Mesenteric fat pad (tissue), 1 donor: Measurements from ENCODE around the gene MRAP2. TPM values are rescaled to one million over a fixed set of nuclear protein-coding genes. Genes with fewer than 3 reads are reported as not detected.
"Not testable (repeated sequence)": the region's sequence is repeated elsewhere in the genome, so short reads cannot be mapped to it uniquely, and the experiment has no call there.

Source experiments
- DNase-seq: peaks from one replicate; pipeline ENCODE4 v3.0.0-alpha.2; 2020; ENCODE audit warnings: low spot score
- total RNA-seq: library from RNA; stranded (reverse); fragmentation: NEBNext Ultra II Directional; extraction: Animal tissue kit (Norgen Biotek cat#: 25700); gene quantifications from one replicate; pipeline ENCODE4 v1.2.1, GENCODE V29; 2021
- donor health status: DM: yes; HTN: yes; CAD: no.

The MRAP2 gene
- total RNA-seq, 1 donor from 2014 or later: 0.16 TPM

DNA sequence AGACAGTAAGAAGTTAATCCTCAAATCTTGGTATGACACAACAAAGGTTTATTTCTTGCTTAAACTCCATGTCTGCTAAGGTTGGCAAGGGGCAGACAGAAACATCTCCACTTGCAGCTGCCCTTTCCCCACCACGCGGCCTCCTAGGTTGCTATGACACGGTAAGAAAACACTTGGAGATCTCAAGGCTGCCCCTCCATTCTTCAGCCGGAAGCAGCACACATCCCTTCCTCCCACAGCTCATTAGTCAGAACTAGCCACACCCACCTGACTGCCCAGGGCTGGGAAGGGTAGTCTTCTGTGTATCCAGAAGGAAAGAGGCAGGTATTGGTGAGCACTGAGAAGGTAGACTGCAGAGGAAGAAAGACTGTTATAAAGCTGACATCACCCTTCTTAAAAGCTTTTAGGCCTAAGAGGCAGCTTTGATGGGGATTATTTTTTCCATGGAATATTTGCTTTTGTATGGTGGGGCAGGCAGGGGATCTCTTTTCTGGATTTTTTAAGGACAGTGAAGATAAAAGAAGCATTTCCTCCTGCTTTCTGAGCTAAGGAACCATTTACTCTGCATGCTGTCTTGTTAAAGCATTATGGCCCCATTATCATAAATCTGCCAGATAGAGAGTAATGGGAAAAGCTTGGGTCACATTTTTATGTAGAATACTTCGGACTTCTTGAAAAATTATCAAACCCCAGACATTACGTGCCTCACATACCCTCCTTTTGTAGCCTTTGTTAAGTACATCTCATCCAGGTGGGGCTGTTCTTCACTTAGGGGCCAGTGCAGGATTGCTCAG lies 41.6 kb downstream of the MRAP2 start:
- no peak for DNase-seq

DNA sequence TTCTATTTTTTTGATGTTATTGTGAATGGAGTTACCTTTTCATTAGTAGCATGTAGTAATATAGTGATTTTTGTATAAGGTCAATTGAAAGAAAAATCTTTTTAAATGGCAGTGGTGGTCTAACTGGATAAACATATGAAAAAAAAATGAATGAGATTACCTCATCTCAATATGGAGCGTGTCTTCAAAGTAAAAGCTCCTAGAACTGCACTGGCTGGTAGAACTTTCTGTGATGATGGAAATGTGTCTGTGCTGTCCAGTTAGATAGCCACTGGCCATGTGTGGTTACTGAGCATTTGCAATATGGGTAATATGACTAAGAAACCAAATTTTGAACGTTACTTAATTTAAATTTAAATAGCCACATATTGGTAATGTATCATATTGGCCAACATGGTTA lies 44.1 kb downstream of the MRAP2 start:
- no peak for DNase-seq

DNA sequence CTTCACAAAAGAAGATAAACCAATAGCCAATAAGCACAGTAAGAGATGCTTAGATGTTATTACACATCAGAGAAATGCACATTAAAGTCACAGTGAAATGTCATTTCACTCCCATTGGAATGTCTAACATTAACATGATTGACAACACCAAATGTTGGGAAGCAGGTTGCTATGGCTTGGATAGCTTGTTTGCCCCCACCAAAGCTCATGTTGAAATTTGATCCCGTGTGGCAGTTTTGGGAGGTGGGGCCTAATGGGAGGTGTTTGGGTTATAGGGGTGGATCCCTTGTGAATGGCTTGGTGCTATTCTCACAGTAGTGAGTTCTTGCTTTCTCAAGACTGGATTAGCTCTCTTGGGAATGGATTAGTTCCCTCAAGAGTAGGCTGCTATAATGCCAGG lies 44.8 kb downstream of the MRAP2 start:
- no peak for DNase-seq

DNA sequence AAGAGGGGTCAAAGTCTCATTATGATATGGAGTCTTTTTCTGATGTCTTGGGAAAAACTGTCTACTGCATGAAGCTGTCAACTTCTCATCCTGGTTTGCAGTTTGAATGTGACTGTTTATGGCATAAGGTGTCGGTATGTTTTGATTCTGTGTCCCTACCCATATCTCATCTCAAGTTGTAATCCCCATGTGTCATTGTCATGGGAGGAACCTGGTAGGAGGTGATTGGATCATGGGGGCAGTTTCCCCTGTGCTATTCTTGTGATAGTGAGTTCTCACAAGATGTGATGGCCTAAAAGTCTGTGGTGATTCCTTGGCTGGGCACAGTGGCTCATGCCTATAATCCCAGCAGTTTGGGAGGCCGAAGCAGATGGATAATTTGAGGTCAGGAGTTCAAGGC lies 47.6 kb downstream of the MRAP2 start:
- no peak for DNase-seq

DNA sequence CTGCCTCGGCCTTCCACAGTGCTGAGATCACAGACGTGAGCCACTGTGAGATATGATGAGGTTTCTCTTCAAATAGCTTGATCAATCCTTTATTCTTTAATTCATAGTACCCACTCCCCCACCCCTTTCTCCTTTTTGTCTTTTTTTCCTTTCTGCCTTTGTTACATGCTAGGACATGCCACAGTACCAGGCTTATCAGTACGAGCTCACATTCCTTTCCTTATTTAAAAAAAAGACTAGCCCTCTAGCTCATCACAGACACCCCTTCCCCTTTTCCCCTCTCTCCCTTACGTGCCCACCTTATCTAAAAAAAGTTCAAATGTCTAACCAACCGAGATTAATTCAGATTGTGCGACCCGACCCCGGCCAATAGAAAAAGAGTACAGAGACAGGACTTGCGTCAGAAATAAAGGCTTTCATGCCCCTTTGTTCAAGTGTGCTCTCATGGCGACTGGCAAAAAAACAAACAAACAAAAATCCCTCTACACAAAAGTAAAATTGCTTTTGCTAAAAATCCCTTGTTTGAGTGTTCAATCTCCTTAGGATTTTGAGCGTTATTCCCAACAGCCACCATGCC lies 49.2 kb downstream of the MRAP2 start:
- no peak for DNase-seq

DNA sequence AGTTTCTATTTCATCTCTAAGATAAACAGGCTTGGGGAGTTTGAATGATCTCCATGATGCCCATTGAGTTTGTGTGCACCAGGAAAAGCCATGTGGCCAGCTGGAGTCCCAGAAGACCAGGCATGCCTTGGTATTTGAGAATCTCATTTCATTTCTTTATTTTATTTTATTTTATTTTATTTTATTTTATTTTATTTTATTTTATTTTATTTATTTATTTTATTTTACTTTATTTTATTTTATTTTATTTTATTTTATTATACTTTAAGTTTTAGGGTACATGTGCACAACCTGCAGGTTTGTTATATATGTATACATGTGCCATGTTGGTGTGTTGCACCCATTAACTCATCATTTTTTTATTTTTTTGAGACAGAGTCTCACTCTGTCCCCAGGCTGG lies 51.1 kb downstream of the MRAP2 start:
- not testable (repeated sequence) for DNase-seq

DNA sequence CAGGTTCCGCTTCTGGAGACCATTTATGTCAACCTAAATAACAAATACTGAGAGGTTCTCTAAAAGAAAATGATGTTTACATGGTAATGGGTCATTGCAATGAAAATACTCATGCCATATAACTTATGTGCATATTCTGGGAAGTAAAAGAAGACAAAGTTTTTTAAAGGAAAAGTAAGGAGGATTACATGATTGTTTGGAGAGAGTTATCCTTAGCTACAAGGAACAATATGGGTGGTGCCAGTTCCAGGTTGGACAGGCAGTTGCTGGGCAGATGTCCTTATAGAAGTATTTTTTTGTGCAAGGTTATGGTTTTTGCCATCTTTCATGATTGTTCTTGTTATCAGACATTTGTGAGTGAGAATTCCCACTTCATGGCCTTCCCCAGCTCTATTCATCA lies 52.5 kb downstream of the MRAP2 start:
- DNase-seq: no peak

DNA sequence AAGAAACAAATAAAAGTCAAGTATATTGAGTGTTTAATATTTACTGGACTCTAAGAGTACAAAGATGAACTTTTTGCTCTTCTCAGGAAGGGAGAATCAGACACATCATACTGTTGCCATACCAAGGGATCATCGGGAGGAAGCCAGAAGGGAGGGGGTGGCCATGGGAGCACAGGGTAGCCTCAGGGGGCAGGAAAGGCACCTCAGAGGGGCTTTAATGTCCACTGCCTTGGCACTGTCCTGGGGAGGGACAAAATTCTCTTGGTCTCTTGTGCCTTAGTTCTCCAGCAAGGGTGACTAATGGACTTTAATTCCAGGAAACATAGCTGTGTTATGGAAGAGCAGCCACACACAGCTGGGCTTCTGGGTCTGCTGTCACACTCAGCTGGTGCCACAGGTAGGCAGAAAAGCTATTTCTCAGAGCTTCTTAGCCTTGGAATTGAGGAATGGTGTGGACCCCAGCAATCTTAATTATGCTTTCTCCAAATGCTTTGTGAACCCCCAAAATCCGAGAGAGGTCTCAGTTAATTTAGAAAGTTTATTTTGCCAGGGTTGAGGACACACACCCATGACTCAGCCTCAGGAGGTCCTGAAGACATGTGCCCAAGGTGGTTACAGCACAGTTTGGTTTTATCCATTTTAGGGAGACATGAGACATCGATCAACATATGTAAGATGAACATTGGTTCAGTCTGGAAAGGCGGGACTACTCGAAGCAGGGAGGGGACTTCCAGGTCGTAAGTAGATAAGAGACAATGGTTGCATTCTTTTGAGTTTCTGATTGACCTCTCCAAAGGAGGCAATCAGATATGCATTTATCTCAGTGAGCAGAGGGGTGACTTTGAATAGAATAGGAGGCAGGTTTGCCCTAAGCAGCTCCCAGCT lies 53.2 kb downstream of the MRAP2 start:
- DNase-seq: no peak

DNA sequence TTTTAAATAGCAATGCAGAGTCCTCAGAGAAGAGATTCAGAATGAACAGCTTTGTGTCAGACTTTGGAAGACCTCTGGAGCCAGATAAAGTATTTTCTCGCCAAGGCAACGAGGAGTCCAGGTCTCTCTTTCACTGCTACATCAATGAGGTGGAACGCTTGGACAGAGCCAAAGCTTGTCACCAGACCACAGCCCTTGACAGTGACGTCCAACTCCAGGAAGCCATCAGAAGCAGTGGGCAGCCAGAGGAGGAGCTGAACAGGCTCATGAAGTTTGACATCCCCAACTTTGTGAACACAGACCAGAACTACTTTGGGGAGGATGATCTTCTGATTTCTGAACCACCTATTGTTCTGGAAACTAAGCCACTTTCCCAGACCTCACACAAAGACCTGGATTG lies 55.5 kb downstream of the MRAP2 start:
- DNase-seq: no peak

DNA sequence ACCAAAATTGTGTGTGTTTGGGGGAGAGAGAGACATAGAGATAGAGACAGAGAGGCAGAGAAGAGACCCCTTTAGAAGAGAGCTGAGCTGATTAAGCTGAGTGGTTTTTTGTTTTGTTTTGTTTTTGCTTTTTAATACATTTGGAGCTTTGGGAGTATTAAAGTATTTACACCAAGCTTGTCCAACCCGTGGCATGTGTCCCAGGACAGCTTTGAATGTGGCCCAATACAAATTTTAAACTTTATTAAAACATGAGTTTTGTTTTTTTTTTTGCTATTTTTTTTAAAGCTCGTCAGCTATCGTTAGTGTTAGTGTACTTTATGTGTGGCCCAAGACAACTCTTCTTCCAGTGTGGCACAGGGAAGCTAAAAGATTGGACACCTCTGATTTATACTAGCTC lies 56.0 kb downstream of the MRAP2 start:
- DNase-seq: no peak

DNA sequence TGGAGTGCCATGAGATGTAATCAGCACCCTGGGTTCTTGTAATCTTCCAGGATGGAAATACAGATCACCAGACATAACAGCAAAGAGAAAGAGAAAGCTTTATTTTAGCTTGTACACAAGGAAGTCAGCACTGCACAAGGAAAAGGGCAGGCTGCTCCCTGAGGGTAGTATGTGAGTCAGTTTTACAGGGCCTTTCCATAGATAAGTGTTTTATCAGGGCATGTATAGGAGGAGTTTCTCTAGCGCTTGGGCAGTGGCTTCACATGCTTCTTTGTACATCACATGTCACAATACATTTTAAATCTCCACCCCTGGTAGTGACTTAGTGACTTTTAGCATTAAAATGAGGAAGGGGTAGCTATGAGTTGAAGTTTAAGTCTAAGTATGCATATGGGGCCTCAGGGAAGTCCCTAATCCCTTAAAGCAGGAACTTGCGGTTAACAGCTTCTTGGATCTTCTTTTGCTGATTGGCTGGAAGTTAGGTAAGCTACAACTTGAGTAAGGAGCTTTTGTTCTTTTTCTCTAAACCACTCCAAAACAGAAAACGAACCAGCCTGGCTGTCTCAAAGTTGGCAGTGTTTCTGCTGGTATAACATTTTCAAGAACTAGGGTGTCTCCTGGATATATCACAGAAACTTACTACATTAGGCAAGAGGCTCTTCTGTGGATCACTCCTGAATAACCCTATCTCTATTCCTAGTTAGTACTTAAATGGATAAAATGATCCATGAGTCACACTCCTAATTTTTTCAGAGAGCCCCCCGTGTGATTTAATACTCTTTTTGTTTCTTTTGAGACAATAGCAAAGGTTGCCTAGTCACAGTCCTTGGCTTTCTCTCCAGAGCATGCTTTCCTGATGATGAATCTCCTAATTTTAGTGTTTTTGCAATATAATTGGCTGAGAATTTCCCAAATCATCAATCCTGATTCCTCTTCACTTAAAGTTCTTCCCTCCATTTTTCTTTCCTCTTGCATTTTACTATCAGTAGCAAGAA lies 60.2 kb downstream of the MRAP2 start:
- DNase-seq: no peak

DNA sequence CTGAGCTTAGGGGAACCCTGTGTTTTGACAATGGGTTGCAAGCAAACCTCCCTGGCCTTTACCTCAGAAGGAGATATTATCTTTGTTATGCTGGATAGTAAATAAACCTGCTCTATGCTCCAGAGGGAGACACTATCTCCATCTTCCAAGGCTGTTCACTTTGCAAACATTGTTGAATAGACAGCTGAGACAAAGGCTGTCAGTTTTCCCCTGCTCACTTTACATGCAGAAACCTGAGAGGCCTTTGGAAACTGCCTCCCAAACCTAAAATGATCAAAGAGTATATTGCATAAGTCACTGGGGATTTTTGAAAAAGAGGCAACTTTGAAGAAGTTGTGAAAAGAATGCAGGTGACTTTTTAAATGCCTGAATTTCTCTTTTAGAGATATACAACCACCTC lies 61.6 kb downstream of the MRAP2 start:
- DNase-seq: no peak

DNA sequence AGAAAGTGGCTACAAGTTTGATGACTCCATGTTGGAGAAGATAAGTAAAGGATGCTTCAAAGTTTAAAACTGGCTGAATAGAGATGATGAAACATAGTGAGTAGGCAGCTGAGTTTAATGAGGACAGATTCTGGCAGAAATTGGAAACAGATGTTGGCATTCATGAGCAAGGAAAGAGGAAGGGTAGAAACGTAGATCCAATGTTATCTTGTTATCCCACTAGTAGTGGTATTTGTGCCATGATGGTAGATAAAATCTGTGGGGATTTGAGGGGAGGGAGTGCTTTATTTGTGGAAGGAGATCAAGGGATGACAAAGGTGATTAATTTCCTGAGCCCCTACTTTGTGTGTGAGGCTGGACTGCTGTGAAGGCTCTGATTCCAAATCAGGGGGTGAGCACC lies 69.5 kb downstream of the MRAP2 start:
- DNase-seq: no peak

DNA sequence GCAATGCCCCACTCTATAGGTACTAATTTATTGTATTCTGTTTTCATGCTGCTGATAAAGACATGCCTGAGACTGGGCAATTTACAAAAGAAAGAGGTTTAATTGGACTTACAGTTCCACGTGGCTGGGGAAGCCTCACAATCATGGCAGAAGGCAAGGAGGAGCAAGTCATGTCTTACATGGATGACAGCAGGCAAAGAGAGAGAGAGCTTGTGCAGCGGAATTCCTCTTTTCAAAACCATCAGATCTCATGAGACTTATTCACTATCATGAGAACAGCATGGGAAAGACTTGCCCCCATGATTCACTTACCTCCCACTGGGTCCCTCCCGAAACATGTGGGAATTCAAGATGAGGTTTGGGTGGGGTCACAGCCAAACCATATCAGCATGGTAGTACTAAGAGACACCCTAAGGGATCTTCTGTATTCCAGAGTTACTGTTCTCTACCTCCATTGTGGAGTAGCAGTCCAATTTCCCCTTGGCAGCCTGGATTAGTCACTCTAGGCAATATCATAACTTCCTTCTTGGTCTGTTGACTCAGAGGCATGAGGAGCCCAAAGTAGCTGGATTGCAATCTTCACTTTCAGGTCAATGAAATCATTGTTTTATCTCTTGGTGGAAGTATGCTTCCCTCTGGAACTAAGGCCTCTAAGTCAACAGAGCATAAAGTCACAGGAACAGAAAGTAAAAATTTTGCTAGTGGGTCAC lies 71.8 kb downstream of the MRAP2 start:
- DNase-seq: not testable (repeated sequence)

DNA sequence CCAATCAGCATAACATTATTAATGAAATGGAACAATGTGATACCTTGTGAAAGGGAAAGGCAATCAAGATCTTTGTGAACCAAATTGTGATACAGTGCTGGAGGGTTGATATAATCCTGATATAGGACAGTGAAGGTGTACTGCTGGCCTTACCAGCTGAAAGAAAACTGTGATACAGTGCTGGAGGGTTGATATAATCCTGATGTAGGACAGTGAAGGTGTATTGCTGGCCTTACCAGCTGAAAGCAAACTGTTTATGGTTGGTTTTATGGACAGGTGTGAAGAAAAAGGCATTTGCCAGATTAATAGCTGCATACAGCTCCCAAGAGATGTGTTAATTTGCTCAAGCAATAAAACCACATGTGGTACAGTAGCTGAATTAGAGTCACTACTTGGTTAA lies 73.9 kb downstream of the MRAP2 start:
- DNase-seq: no peak

DNA sequence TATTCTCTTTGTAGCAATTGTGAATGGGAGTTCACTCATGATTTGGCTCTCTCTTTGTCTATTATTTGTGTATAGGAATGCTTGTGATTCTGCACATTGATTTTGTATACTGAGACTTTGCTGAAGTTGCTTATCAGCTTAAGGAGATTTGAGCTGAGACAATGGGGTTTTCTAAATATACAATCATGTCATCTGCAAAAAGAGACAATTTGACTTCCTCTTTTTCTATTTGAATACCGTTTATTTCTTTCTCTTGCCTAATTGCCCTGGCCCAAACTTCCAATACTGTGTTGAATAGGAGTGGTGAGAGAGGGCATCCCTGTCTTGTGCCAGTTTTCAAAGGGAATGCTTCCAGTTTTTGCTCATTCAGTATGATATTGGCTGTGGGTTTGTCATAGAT lies 77.8 kb downstream of the MRAP2 start:
- DNase-seq: not testable (repeated sequence)

DNA sequence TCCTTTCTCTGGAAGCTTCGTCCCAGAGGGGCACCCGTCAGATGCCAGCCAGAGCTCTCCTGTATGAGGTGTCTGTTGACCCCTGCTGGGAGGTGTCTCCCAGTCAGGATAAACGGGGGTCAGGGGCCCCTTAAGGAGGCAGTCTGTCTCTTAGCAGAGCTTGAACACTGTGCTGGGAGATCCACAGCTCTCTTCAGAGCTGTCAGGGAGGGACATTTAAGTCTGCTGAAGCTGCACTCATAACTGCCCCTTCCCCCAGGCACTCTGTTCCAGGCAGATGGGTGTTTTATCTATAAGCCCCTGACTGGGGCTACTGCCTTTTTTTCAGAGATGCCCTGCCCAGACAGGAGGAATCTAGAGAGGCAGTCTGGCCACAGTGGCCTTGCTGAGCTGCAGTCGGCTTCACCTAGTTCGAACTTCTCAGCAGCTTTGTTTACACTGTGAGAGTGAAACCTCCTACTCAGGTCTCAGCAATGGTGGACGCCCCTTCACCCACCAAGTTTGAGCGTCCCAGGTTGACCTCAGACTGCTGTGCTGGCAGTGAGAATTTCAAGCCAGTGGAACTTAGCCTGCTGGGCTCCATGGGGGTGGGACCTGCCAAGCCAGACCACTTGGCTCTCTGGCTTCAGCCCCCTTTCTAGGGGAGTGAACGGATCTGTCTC lies 81.5 kb downstream of the MRAP2 start:
- not testable (repeated sequence) for DNase-seq

DNA sequence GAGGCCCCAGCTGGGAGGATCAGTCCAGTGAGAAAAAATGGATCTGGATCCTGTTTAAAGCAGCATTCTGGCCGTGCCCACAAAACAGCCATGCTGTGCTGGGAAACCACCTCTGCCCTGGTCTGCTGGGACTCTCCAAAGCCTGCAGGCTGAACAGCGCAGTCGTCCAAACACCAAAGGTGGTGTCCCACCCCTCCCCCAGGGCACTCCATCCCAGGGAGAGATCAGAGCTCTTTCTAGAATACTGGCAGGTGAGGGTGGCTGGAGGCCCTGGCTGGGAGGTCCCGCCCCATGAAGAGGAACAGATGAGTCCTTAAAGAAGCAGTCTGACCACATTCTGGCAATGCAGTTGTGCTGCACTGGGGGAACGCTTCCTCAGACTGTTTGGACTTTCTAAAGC lies 84.6 kb downstream of the MRAP2 start:
- DNase-seq: no peak

DNA sequence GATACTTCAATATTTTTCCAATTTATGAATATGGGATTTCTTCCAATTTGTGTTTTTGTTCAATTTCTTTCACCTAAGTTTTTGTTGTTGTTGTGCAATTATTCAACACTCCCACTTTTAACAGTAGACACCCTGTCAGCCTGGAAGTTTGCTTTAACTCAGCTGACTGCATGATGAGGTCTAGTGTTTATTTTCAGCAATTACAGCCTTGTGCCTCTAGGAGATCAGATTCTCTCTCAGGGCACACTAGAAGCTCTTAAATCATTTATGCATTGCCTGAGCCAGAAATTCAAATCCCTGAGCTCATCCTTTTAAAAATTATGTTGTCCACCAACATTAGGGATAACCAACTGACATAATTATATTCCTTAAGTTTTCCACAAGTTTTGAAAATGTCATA lies 85.7 kb downstream of the MRAP2 start:
- DNase-seq: no peak

DNA sequence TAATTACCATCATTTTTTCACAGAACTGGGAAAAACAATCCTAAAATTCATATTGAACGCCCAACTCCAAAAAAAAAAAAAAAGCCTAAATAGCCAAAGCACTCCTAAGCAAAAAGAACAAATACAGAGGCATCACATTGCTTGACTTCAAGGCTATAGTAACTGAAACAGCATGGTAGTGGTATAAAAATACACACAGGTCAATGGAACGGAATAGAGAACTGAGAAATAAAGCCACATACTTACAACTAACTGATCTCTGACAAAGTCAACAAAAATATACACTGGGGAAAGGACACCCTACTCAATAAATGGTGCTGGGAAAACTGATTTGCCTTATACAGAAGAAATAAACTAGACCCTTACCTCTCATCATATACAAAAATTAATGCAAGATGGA lies 89.6 kb downstream of the MRAP2 start:
- no peak for DNase-seq
